SU-DHL-6 (cell line): ENCODE measurements around the gene IFNAR2.

Source experiments
- EZH2phosphoT487 ChIP-seq: fragments of 200-600 bp; sonication (generic), shearing (Covaris generic); conservative IDR thresholded peaks from 2 replicates; pipeline ENCODE4 v1.6.1; 2018; ENCODE audit warnings: mild to moderate bottlenecking, antibody characterized with exemption, low read length, moderate library complexity, mixed read lengths
- TF ChIP-seq, protein P1 (sequence below): fragments of 200-600 bp; sonication (generic); IDR thresholded peaks from one replicate; pipeline ENCODE4 v1.5.1; 2017; ENCODE audit warnings: antibody characterized with exemption, mild to moderate bottlenecking, low read length, moderate library complexity; ENCODE audit not compliant: insufficient read depth, poor library complexity, severe bottlenecking

DNA sequence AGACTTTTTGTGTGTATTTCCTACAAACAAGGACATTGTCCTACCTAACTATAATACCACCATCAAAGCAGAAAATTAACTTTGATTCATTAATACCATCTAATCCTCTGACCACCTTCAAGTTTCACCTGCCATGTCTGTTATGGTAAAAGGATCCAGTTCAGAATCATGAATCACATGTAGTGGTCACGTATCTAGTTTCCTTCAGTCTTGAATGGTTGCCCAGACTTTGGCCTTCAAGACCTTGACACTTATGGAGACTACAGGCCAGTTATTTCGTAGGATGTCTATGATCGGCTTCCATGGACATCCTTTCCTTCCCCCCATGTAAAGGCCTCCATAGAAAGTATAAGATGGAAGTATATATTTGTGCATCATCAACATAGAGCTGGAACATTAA, 10.4 kb upstream of the IFNAR2 start:
- TF ChIP-seq, protein P1, sequence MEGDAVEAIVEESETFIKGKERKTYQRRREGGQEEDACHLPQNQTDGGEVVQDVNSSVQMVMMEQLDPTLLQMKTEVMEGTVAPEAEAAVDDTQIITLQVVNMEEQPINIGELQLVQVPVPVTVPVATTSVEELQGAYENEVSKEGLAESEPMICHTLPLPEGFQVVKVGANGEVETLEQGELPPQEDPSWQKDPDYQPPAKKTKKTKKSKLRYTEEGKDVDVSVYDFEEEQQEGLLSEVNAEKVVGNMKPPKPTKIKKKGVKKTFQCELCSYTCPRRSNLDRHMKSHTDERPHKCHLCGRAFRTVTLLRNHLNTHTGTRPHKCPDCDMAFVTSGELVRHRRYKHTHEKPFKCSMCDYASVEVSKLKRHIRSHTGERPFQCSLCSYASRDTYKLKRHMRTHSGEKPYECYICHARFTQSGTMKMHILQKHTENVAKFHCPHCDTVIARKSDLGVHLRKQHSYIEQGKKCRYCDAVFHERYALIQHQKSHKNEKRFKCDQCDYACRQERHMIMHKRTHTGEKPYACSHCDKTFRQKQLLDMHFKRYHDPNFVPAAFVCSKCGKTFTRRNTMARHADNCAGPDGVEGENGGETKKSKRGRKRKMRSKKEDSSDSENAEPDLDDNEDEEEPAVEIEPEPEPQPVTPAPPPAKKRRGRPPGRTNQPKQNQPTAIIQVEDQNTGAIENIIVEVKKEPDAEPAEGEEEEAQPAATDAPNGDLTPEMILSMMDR = no peak
- TF ChIP-seq EZH2phosphoT487 = no peak
